SHP77 treated with DMSO at 0.1 percent for 48 hours (cell line): ENCODE data around the gene HOXD4.

Experiments
- DNase-seq: peaks from one replicate; lab custom pipeline; 2025; lab: John Stamatoyannopoulos, UW

HOXD4 gene

GRCh38 chr2:176156807-176157498, 5.6 kb downstream of the HOXD4 start, which contains the start of gene HOXD3:
HOXD3 (plus strand) TSS chr2:176157307; CDS start chr2:176169115, 11,808 bp downstream.
- DNase-seq = no peak

GRCh38 chr2:176157499-176158185, 6.3 kb downstream of the HOXD4 start:
- no peak for DNase-seq

GRCh38 chr2:176158186-176158591, 6.8 kb downstream of the HOXD4 start:
- no peak for DNase-seq

GRCh38 chr2:176158855-176159662, 7.7 kb downstream of the HOXD4 start:
- DNase-seq = no peak

GRCh38 chr2:176159663-176160250, 8.4 kb downstream of the HOXD4 start:
- no peak for DNase-seq

- DNase-seq = no peak
These were observed 9.1 kb downstream of the HOXD4 start for GRCh38 chr2:176160251-176160985.

GRCh38 chr2:176160986-176161824, 9.9 kb downstream of the HOXD4 start:
- no peak for DNase-seq

GRCh38 chr2:176161825-176162626, 10.7 kb downstream of the HOXD4 start:
- no peak for DNase-seq

GRCh38 chr2:176162911-176163671, 11.7 kb downstream of the HOXD4 start:
- no peak for DNase-seq

- no peak for DNase-seq
These were observed 12.3 kb downstream of the HOXD4 start for GRCh38 chr2:176163672-176164056.

- DNase-seq = no peak
These were observed 12.9 kb downstream of the HOXD4 start for GRCh38 chr2:176164201-176164600.

- no peak for DNase-seq
These were observed 13.4 kb downstream of the HOXD4 start for GRCh38 chr2:176164611-176165369.

- no peak for DNase-seq
These were observed 14.2 kb downstream of the HOXD4 start for GRCh38 chr2:176165370-176166050.

- DNase-seq = no peak
These were observed 14.9 kb downstream of the HOXD4 start for GRCh38 chr2:176166272-176166671.

GRCh38 chr2:176167398-176167797, 16.0 kb downstream of the HOXD4 start:
- no peak for DNase-seq

GRCh38 chr2:176169181-176169580, 17.8 kb downstream of the HOXD4 start:
- DNase-seq = no peak

GRCh38 chr2:176169711-176170110, 18.4 kb downstream of the HOXD4 start:
- no peak for DNase-seq
